Right lobe of liver (tissue), 6 donors: ENCODE measurements around the gene MAP3K14. TPM values are rescaled to one million over a fixed set of nuclear protein-coding genes. Genes with fewer than 3 reads are reported as not detected.

Experiments
- ATAC-seq, 4 donors: fragments of 200-7000 bp; cut with Tn5 transposase; one replicate each; pipeline ENCODE4 v1.9.1; 2020; ENCODE audit warnings: mild to moderate bottlenecking in 4 of 4, moderate library complexity in 4 of 4
- DNase-seq, 3 donors: peaks; one replicate each; pipeline ENCODE4 v3.0.0-alpha.2; 2020
- H3K27ac ChIP-seq, 3 donors: fragments of 200-600 bp; one replicate each; pipeline ENCODE4 v1.8.0; 2022
- H3K27me3 ChIP-seq, 2 donors: fragments of 200-600 bp; one replicate each; pipeline ENCODE4 v1.8.0; 2022
- H3K36me3 ChIP-seq, 4 donors: fragments of 200-600 bp; sonication (generic) in 1 of 4; one replicate each; pipeline versions ENCODE4 v1.5.1 to v1.8.0; 2017 to 2022; ENCODE audit warnings: control low read depth in 1 of 4
- H3K4me1 ChIP-seq, 4 donors: fragments of 200-600 bp; sonication (generic) in 1 of 4; one replicate each; pipeline versions ENCODE4 v1.5.1 to v1.8.0; 2017 to 2022; ENCODE audit warnings: control low read depth in 1 of 4
- H3K4me3 ChIP-seq, 3 donors: fragments of 200-600 bp; one replicate each; pipeline ENCODE4 v1.8.0; 2022
- H3K9me3 ChIP-seq, 4 donors: fragments of 200-600 bp; sonication (generic) in 1 of 4; one replicate each; pipeline versions ENCODE4 v1.5.1 to v1.8.0; 2017 to 2022; ENCODE audit warnings: control low read depth in 1 of 4
- CTCF ChIP-seq, 4 donors: fragments of 200-600 bp in 3 of 4; fragments of 450-650 bp in 1 of 4; IDR thresholded peaks; one replicate each; pipeline versions ENCODE4 v1.5.1 to v1.8.0; 2016 to 2022; ENCODE audit warnings: antibody characterized with exemption in 4 of 4, mild to moderate bottlenecking in 2 of 4
- POLR2A ChIP-seq: fragments of 450-650 bp; IDR thresholded peaks from one replicate; pipeline ENCODE4 v1.6.1; 2017; ENCODE audit warnings: antibody characterized with exemption, mild to moderate bottlenecking
- WGBS: methylation state at CpG from one replicate; pipeline ENCODE4 v1.1.6; 2018; ENCODE audit warnings: low coverage, low lambda C conversion rate; ENCODE audit not compliant: insufficient coverage; ENCODE audit errors: missing lambda C conversion rate; 5-methylcytosine and 5-hydroxymethylcytosine counted together
- intact Hi-C, 2 donors: fragments of 100-400 bp; cut with DNase I; formaldehyde crosslinking; loops; one replicate each; pipeline versions ENCODE4 v1.11.2 to v1.14.1; 2022
- total RNA-seq, 6 experiments: library from RNA; depleted of rRNA in 2 of 6; stranded (reverse); fragments of >200 nt in 2 of 6; fragmentation: NEBNext Ultra II Directional in 3 of 6; extraction: Animal tissue kit (Norgen Biotek cat#: 25700) in 3 of 6; gene quantifications; one replicate each; pipeline versions ENCODE4 v1.1.0 to v1.2.4, GENCODE V29; 2016 to 2023
- donor health status: DM: no; HTN: yes; CAD: no.
- donor health status: DM: no; HTN: no; CAD: no.
- donor health status: DM: no; HTN: no; CAD: no.
- donor health status: DM: no; HTN: yes; CAD: no.
- donor health status: DM: no; HTN: yes; CAD: no.

The MAP3K14 gene
- total RNA-seq, 6 experiments from 2014 or later = 4.8 to 7.8 (median 6.3) TPM

- no peak for TF ChIP-seq CTCF (IDR thresholded peaks at IDR 0.05)
- TF ChIP-seq POLR2A = no peak
- Histone ChIP-seq H3K27ac (peak overlapping the region; percentile 86 to 87 (median 87)), H3K9me3 (no peaks in the 10 kb centered on the region), H3K4me1 (peaks cover 0 to 82% (median 46%) of the 10 kb centered on the region in 4 donors), H3K4me3 (peak overlapping the region in 2 of 3 donors; percentile 4 to 20), H3K36me3 (no peaks in the 10 kb centered on the region), H3K27me3 (no peaks in the 10 kb centered on the region)
- 9% methylated on average over 7 of the region's 8 CpGs for WGBS
- intact Hi-C loops = no loop called here
- DNase-seq = no peak
- no peak for ATAC-seq
These were observed 4.1 kb downstream of the MAP3K14 start for GRCh38 chr17:45312477-45313420.

GRCh38 chr17:45311760-45312476, 4.9 kb downstream of the MAP3K14 start:
- WGBS = 2% methylated on average over 6 of the region's 10 CpGs
- Histone ChIP-seq H3K9me3 (no peaks in the 10 kb centered on the region), H3K36me3 (no peaks in the 10 kb centered on the region), H3K27ac (peak overlapping the region; percentile 86 to 87 (median 87)), H3K4me3 (peak overlapping the region in 2 of 3 donors; percentile 4 to 20), H3K27me3 (no peaks in the 10 kb centered on the region), H3K4me1 (peaks cover 0 to 90% (median 50%) of the 10 kb centered on the region in 4 donors)
- intact Hi-C loops = no loop called here
- DNase-seq = peak; percentile 80 to 93 (median 87)
- peak; percentile 74 for TF ChIP-seq POLR2A
- no peak for TF ChIP-seq CTCF (IDR thresholded peaks at IDR 0.05)
- peak; percentile 54 to 70 (median 62) for ATAC-seq

DNA sequence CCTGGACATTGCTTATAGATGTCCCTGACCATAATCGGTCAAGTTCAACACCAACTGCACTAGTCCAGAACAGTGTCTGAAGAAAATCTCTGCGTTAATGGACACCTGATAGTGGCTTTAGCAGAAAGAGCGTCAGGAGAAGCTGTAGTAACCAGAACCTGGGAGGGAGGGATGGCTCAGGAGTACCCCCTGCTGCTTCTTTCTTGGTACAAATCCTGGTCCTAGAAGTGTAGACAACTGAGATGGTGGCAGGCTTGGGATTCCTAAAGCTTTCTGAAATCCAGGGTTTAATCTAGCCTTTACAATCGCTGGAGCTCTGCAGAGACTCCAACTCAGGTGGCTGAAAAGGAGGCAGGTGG, 5.4 kb downstream of the MAP3K14 start:
- peak overlapping the region in 1 of 3 donors; percentile 20 for H3K4me3 ChIP-seq
- H3K27ac ChIP-seq = peak overlapping the region; percentile 86 to 87 (median 87)
- no peaks in the 10 kb centered on the region for H3K36me3 ChIP-seq
- no peaks in the 10 kb centered on the region for H3K27me3 ChIP-seq
- ATAC-seq (no peak), DNase-seq (no peak)
- intact Hi-C loops = no loop called here
- H3K4me1 ChIP-seq = peaks cover 0 to 95% (median 53%) of the 10 kb centered on the region in 4 donors
- TF ChIP-seq CTCF (IDR thresholded peaks at IDR 0.05) = no peak
- WGBS = 14% methylated on average over 3 of the region's 4 CpGs
- H3K9me3 ChIP-seq = no peaks in the 10 kb centered on the region

- no peaks in the 10 kb centered on the region for H3K36me3 ChIP-seq
- TF ChIP-seq CTCF (IDR thresholded peaks at IDR 0.05) (no peak), POLR2A (no peak)
- peak; percentile 49 to 74 (median 68) for ATAC-seq
- no peaks in the 10 kb centered on the region for H3K27me3 ChIP-seq
- H3K27ac ChIP-seq = peak overlapping the region; percentile 86 to 87 (median 87)
- H3K9me3 ChIP-seq = no peaks in the 10 kb centered on the region
- peaks cover 0 to 98% (median 54%) of the 10 kb centered on the region in 4 donors for H3K4me1 ChIP-seq
- peak; percentile 66 to 85 (median 85) for DNase-seq
- intact Hi-C loops = no loop called here
- H3K4me3 ChIP-seq = peak overlapping the region in 1 of 3 donors; percentile 20
- 3% methylated on average over 3 of the region's 3 CpGs for WGBS
These were observed 6.2 kb downstream of the MAP3K14 start for GRCh38 chr17:45310380-45311324.
